BE2C (cell line): ENCODE results near the gene MRPL57.

Source experiments
- DNase-seq: peaks from one replicate; pipeline ENCODE4 v3.0.0-alpha.2; 2020
- H3K27me3 ChIP-seq: fragments of 250-450 bp; sonication (Bioruptor Pico); 2 replicates; pipeline ENCODE4 v1.5.1; 2020; ENCODE audit warnings: mild to moderate bottlenecking
- H3K36me3 ChIP-seq: fragments of 250-450 bp; sonication (Bioruptor Pico); 2 replicates; pipeline ENCODE4 v1.5.1; 2020; ENCODE audit warnings: mild to moderate bottlenecking
- H3K4me1 ChIP-seq: fragments of 250-450 bp; sonication (Bioruptor Pico); 2 replicates; pipeline ENCODE4 v1.5.1; 2020
- H3K4me3 ChIP-seq: 2 replicates; pipeline ENCODE4 v1.5.1; 2011; ENCODE audit warnings: low read depth, low read length
- H3K9me3 ChIP-seq: fragments of 250-450 bp; sonication (Bioruptor Pico); 2 replicates; pipeline ENCODE4 v1.5.1; 2020
- TF ChIP-seq, protein P1 (sequence below): IDR thresholded peaks from 2 replicates; pipeline ENCODE4 v1.5.1; 2012; ENCODE audit warnings: mild to moderate bottlenecking, low read depth, low read length

Gene MRPL57

DNA sequence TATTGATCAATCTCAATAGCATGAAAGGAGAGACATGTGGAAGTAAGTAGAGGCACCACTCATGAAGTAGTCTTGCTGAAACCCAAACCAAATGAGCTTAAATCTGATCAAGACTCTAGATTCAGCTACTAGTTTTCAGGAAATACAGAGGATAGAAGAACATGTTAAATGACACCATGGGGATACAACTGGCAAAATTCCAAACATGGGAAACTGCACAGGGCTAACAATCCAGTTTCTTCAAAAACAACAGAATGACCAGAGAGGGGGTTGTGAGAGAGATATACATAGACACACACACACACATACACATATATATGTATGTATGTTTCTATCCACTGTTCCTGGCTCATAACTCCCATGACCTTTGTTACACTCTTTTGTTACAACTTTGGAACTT lies 44.8 kb downstream of the MRPL57 start:
- Histone ChIP-seq H3K9me3 (no peaks in the 10 kb centered on the region), H3K4me3 (no peak overlapping the region), H3K4me1 (no peaks in the 10 kb centered on the region), H3K27me3 (peaks cover 3% of the 10 kb centered on the region), H3K36me3 (no peaks in the 10 kb centered on the region)
- TF ChIP-seq, protein P1, sequence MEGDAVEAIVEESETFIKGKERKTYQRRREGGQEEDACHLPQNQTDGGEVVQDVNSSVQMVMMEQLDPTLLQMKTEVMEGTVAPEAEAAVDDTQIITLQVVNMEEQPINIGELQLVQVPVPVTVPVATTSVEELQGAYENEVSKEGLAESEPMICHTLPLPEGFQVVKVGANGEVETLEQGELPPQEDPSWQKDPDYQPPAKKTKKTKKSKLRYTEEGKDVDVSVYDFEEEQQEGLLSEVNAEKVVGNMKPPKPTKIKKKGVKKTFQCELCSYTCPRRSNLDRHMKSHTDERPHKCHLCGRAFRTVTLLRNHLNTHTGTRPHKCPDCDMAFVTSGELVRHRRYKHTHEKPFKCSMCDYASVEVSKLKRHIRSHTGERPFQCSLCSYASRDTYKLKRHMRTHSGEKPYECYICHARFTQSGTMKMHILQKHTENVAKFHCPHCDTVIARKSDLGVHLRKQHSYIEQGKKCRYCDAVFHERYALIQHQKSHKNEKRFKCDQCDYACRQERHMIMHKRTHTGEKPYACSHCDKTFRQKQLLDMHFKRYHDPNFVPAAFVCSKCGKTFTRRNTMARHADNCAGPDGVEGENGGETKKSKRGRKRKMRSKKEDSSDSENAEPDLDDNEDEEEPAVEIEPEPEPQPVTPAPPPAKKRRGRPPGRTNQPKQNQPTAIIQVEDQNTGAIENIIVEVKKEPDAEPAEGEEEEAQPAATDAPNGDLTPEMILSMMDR: no peak
- no peak for DNase-seq

DNA sequence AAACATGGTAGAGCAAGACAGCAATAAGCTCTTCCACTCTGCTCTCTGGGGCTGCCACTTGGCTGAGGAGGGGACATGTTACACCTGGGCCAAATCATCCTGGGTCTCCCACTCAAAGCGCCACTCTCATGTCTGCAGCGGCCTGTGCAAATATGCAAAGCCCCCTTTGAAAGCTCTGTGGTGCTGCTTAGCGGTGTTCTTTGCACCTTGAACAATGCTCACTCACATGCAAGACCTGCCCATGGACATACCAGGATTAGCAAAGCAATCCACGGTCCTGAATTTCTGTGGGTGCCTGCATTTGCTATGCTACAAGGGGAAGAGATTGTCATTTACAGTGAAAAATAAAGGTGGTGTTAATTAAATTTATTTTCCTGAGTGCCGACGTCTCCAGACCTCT lies 48.6 kb downstream of the MRPL57 start:
- H3K4me3 ChIP-seq: no peak overlapping the region
- DNase-seq: no peak
- TF ChIP-seq, protein P1: no peak
- H3K36me3 ChIP-seq: no peaks in the 10 kb centered on the region
- H3K27me3 ChIP-seq: no peaks in the 10 kb centered on the region
- no peaks in the 10 kb centered on the region for H3K4me1 ChIP-seq
- H3K9me3 ChIP-seq: no peaks in the 10 kb centered on the region

DNA sequence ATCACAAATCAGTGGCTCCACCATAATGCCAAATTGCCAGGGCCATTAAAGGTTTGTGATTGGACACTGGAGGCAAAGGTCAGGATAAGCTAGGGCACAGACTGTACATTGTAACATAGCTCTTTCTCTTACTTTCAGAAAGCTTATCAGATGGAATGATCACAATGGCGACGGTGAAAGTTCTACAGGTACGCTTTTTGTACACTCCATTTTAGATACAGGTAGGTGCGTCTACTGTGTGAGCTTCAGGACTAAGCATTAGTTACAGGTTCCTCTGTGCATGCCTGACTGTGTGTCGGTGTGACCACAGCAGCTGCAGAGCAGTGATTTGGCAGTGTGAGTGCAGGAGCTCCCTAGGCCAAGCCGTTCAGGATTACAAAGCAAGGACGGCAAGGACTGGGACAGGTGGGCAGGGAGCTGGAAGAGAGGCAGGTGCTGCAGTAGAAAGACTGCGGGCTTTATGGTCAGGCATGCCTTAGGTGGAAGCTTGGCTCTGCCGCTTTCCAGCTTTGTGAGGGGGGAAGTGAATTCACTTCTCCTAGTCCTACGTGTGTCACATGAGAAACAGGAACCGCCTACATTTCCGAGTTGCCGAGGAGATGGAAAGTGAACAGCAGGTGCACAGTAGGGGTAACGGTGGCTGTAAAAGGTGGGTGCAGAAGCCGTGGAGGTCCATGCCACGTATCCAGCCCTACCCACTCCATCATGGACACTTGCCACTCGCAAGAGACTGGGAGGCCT lies 49.6 kb downstream of the MRPL57 start:
- Histone ChIP-seq H3K9me3 (no peaks in the 10 kb centered on the region), H3K27me3 (no peaks in the 10 kb centered on the region), H3K36me3 (no peaks in the 10 kb centered on the region), H3K4me1 (no peaks in the 10 kb centered on the region), H3K4me3 (no peak overlapping the region)
- no peak for DNase-seq
- TF ChIP-seq, protein P1: no peak

DNA sequence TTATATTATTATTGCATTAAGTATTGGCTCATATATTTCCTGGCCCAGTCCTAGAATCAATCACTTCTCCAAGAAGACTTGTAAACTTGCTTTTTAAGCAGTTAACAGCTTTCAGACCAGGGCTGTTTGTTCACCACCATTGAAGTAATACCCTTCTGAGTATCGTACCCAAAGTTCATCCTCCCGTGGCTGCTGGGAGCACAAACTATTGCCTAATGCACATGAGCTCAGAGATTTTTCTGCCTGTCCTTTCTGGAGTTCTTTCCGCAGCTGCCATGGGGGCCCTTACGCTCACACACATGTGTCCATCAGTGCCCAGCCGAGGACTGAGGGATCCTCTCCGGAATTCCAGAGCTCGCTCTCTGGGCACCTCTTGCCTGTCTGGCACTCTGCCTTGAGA lies 51.5 kb downstream of the MRPL57 start:
- TF ChIP-seq, protein P1: no peak
- no peaks in the 10 kb centered on the region for H3K9me3 ChIP-seq

More for the DNA sequence above, 51.5 kb downstream of the MRPL57 start:
- DNase-seq: no peak
- H3K27me3 ChIP-seq: no peaks in the 10 kb centered on the region
- H3K4me1 ChIP-seq: no peaks in the 10 kb centered on the region
- no peaks in the 10 kb centered on the region for H3K36me3 ChIP-seq
- H3K4me3 ChIP-seq: no peak overlapping the region
